NOMO-1 (cell line): ENCODE measurements around the gene ZBTB32.

Experiments
- DNase-seq, 2 experiments: peaks; one replicate each; lab custom pipeline; 2025; ENCODE audit not compliant: unreplicated experiment in 2 of 2; lab: John Stamatoyannopoulos, UW

The ZBTB32 gene

DNA sequence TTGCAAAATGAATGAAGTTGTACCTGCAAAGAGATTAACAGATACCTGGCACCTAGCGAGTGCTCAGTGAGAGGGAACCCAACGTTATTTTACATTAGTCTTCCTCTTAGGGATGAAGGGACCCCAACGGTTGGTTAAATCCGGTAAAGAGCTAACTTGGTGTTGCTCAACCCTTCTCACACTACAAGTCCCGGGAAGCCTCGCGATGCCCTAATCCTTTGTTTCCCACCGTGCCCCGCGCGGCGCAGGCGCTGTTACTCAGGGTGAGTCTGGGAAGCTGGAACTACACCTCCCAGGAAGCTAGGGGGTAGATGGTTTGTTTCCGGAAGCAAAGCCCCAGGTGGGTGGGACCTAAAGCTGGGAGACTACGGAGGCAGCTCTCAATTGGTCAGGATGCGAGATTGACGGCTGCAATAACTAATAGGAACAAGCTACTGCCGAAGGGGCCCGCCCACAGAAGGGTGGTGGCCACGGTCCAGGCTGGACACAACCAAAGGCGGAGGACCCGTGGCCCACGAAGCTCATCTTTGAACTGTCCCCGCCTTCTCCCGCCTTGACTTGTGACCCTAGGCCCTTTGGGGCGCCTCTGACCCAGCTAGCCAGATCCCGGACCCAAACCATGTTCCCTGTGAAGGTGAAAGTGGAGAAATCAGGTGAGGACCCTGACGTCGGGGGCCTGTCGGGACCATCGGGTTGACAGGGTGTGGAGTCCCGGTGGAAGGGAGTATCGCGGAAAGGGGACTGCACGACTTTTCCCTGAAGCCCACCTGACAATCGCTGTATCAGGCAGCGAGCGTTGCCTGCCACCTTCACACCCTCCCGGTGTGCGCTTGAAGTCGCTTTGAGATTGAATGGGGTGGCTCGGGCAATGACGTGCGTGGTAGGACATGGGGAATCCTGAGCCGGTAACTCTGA is 44.0 kb downstream of the ZBTB32 start, which contains the start of gene LIN37:
LIN37 (plus strand) TSS at position 471 of the 915 bp plus-strand sequence; CDS start at position 620, 149 bp downstream.
- peak; percentile 95 to 99 for DNase-seq

- no peak for DNase-seq
Observed at GRCh38 chr19:35750167-35750566, 45.8 kb downstream of the ZBTB32 start.

GRCh38 chr19:35751839-35752745 is 47.7 kb downstream of the ZBTB32 start:
- no peak for DNase-seq

- no peak for DNase-seq
Observed at GRCh38 chr19:35752746-35753350, 48.5 kb downstream of the ZBTB32 start.

- DNase-seq, result no peak
Observed at GRCh38 chr19:35753634-35754369, 49.4 kb downstream of the ZBTB32 start.

DNA sequence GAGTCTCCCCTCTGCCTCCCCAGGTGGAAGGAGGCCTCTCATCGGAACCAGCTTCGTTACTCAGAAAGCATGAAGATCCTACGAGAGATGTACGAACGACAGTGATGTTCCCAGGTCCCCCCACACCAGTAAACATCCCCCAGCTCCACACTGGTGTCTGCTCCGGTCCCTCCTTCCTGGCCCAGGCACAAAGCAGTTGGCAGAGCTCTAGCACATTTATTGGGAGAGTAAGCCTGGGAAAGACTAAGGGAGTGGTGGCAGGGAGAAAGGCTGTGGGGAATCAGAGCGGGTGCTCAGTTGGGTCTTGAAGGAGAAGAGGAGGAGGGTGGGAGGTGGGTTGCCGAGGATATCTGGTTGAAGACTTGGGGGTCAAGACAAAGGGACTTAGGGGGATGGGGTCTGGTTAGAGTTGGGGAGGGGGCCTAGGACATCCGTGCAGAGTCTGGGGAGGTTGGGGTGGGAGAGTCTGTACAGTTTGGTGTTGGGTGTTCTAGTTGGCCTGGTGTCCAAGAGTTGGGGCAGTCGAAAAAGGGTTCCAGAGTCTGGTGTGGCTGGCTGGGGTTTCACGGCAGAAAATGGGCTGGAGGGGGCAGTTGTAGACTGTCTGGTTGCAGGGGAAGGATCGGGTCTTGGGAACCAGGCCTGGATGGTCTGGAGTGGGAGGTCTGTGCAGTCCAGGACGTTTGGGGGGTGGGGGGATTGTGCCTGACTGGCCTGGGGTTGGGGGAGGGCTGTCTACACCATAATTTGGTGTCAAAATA is 50.2 kb downstream of the ZBTB32 start:
- no peak for DNase-seq

DNA sequence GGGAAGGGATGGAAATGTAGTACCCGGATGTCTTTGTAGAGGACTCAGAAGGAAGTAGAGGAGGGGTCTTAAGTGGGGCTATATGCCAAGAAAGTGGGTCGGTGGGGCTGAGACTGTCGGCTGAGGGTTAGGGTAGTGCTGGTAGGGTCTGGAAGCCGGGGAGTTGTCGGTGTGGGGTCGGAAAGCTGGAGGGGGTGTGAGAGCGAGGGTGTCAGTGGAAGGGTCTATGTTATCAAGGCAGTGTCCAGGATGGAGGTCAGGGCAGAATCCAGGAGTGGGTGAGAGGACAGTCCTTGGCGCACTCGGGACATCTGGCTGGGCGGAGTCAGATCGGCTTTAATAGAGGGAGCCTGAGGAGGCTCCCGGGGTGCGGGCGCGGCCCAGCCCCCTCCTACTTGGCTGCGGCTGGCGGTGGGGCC is 50.8 kb downstream of the ZBTB32 start:
- DNase-seq, result no peak

GRCh38 chr19:35755550-35756376 is 51.4 kb downstream of the ZBTB32 start:
- DNase-seq, result no peak

DNA sequence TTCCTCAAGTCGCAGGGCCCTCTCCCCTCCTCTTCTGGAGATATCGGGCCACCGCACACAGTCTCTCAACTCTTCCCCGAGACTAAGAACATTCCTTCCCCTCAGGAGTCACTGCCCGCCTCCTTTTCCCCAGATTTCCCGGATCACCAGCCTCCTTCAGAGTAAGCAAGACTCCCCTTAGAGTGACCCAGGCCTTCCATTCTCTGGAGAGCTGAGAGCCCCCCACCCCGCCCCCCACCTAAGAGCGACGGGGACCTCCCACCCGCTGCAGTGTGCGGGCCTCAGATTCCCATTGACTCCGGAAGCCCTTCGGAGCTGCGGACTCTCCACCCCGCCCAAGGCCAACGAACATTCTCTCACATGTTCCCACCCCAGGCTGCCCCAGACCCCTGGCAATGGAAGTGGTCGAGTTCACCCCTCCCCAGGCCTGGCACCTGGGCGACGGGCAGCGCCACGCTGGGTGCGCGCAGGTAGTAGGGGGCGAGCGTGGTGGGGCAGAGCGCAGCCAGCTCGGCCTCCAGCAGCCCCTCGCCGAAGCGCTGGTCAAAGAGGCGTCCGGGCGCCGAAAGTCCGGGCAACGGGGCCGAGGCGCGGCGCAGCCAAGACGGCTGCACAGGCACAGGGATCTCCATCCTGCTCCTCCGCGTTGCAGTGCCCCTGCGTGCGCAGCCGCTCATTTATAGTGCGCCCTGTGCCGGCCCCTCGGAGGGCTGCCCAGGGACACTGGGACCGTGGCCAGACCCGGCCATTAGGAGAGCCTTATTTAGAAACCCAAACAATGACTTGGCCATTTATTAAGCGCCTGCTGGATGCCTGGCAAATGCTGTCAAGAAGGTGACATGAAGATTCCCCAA is 52.2 kb downstream of the ZBTB32 start, which contains the start of gene HSPB6:
HSPB6 (minus strand) TSS at position 653 of the 854 bp plus-strand sequence; CDS start at position 632, 21 bp downstream.
- DNase-seq, result no peak

DNA sequence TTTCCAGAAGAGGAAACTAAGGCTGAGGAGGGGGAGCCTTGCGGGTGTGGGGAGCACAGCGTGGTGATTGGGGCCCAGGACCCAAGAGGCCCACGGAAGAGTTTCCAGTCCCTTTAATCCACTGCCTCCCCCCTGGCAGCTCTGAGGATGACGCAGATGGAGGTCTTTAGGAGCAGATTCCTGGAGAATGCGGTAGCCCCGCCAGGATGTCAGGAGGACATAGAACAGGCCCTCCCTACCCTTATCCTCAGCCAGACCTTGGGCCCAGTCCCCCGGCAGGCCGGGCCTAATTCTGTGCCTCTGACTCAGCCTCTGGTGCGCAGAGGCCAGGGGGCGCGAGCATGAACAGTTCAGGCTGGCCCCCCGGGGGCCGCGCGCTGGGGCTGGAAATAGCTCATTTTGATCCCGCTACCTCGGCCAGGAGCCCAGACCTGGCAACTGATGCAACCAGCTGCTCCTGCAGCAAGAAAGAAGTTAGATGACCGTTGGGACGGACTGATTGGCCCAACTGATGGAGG is 52.9 kb downstream of the ZBTB32 start:
- no peak for DNase-seq

- peak; percentile 98 to 99 for DNase-seq
Observed at GRCh38 chr19:35757749-35758608, 53.6 kb downstream of the ZBTB32 start, which contains the start of gene PROSER3. Gene PROSER3 (plus strand): TSS chr19:35758176. CDS start chr19:35758216, 40 bp downstream.

GRCh38 chr19:35759697-35760096 is 55.3 kb downstream of the ZBTB32 start:
- DNase-seq, result no peak

- DNase-seq, result no peak
Observed at GRCh38 chr19:35760711-35761349, 56.5 kb downstream of the ZBTB32 start.

DNA sequence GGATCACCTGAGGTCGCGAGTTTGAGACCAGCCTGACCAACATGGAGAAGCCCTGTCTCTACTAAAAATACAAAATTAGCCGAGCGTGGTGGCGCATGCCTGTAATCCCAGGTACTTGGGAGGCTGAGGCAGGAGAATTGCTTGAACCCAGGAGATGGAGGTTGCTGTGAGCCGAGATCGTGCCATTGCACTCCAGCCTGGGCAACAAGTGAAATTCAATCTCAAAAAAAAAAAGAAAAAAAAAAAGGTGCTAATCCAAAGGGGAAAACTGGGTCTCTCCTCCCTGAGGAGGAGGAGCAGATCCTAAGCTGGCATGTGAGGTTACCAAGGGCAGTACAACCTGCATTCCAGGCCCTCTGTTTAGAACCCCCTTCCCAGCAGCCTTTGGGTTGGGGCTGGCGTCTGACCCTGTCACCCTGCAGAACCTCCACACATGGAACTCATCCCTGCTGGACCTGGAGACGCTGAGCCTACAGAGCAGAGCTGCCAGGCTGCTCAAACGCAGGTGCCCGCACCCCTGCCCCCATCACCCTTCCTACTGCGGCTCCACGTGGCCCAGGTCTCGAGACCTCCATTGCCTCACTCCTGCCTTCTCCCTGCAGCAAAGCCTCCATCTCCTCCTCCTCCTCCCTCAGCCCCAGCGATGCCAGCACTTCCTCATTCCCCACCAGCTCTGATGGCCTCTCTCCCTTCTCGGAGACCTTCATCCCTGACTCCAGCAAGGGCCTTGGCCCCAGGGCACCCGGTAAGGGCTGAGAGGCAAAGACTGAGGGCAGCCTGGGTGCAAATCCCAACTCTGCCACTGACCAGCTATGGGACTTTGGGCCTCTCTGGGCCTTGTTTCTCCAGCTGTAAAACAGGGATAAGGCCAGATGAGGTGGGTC is 60.3 kb downstream of the ZBTB32 start:
- DNase-seq, result no peak
